ENCODE results near the gene C1orf226. TPM values are rescaled to one million over a fixed set of nuclear protein-coding genes. Genes with fewer than 3 reads are reported as not detected.
"Not testable (repeated sequence)": the region's sequence is repeated elsewhere in the genome, so short reads cannot be mapped to it uniquely, and the experiment has no call there.

The C1orf226 gene
- total RNA-seq, 4 donors from 2014 or later: 0.13 to 4.0 (median 2.3) TPM

DNA sequence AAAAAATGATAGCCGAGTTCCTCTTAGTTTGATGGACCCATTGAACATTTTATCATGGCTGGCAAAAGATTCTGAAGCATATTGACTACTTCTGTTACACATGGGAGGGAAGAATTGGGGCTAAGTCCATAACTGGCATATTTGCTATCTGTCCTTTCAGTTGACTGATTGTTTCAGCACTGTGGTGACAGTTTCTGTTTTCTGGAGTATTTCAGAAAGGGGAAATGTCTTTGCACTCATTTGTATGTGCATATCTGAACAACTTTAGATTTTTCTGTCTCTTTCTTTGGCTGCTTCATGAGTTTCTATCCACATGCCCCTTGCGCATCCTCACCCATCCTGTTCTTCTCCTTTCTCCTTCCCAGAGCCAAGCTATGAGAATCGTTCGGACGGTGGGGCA is 38.1 kb upstream of the C1orf226 start:
- 94 to 97% methylated on average over 5 of the region's 5 CpGs for WGBS, 2 donors
- no peaks in the 10 kb centered on the region for H3K4me1 ChIP-seq
- H3K9me3 ChIP-seq: no peaks in the 10 kb centered on the region
- TF ChIP-seq POLR2A (IDR thresholded peaks at IDR 0.05): no peak
- TF ChIP-seq, protein P1, sequence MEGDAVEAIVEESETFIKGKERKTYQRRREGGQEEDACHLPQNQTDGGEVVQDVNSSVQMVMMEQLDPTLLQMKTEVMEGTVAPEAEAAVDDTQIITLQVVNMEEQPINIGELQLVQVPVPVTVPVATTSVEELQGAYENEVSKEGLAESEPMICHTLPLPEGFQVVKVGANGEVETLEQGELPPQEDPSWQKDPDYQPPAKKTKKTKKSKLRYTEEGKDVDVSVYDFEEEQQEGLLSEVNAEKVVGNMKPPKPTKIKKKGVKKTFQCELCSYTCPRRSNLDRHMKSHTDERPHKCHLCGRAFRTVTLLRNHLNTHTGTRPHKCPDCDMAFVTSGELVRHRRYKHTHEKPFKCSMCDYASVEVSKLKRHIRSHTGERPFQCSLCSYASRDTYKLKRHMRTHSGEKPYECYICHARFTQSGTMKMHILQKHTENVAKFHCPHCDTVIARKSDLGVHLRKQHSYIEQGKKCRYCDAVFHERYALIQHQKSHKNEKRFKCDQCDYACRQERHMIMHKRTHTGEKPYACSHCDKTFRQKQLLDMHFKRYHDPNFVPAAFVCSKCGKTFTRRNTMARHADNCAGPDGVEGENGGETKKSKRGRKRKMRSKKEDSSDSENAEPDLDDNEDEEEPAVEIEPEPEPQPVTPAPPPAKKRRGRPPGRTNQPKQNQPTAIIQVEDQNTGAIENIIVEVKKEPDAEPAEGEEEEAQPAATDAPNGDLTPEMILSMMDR (IDR thresholded peaks at IDR 0.05): no peak
- DNase-seq: no peak
- H3K4me3 ChIP-seq (replicated peaks in 1 of 3): no peak overlapping the region
- H3K27ac ChIP-seq: no peak overlapping the region
- no peaks in the 10 kb centered on the region for H3K36me3 ChIP-seq
- intact Hi-C loops (cut with DNase I): no loop called here
- no peaks in the 10 kb centered on the region for H3K27me3 ChIP-seq

DNA sequence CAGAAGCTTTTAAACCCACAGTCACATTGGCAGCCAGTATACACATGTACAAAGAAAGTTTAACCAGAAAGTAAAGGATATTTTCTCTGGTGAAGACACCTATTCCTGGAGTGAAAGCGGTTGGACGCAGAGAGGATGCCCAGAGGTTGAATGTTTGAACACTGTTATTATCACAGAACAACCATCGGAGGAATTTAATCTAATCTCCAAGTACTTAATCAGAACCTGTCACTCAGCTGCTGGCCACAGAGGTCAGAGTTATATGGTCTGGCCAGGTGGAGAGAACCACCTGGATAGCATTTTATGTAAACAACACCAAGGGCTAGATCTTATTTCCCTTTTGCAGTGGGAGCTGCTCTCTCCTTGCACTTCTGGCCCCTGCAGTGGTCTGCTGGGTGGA is 34.2 kb upstream of the C1orf226 start:
- Histone ChIP-seq H3K27me3 (no peaks in the 10 kb centered on the region), H3K27ac (no peak overlapping the region), H3K9me3 (no peaks in the 10 kb centered on the region), H3K4me3 (replicated peaks in 1 of 3) (no peak overlapping the region), H3K4me1 (no peaks in the 10 kb centered on the region), H3K36me3 (no peaks in the 10 kb centered on the region)
- intact Hi-C loops (cut with DNase I): no loop called here
- 65% methylated on average over 3 of the region's 3 CpGs for WGBS, 2 donors
- TF ChIP-seq, protein P1 (IDR thresholded peaks at IDR 0.05): no peak
- TF ChIP-seq POLR2A (IDR thresholded peaks at IDR 0.05): no peak
- no peak for DNase-seq

DNA sequence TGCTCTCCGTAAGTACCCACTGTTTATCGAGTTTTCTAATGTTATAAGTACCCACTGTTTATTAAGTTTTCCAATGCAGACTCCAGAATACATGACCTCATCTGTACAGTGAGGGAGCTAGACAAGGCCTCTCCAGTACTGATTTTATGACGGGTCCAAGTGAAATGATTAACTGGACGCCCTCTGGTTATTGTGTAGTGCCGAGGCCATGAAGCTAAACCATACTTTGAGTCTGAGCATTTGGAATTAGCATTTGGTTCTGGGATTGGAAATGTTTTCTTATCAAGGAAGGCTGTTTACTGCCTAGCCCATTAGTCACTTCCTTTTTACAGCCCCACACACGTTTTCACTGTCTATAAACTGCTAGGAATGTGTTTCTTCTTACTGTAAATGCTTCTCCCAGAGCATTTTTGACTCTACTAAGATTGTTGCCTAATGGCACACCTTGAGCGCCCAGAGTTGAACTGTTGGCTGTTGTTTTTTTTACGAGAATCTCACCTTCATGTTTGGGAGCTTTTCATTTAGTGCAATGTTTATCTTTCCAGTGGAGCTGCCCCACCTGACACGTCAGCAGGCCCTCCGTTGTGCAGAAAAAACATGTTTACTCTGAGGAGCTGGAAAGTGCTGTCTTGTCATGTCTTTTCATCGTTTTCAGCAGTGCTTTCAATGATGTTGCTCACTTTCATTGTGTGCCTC is 31.7 kb upstream of the C1orf226 start:
- DNase-seq: no peak
- Histone ChIP-seq H3K4me1 (no peaks in the 10 kb centered on the region), H3K4me3 (replicated peaks in 1 of 3) (no peak overlapping the region), H3K36me3 (no peaks in the 10 kb centered on the region), H3K9me3 (no peaks in the 10 kb centered on the region), H3K27ac (no peak overlapping the region), H3K27me3 (no peaks in the 10 kb centered on the region)
- TF ChIP-seq, protein P1 (IDR thresholded peaks at IDR 0.05): no peak
- TF ChIP-seq POLR2A (IDR thresholded peaks at IDR 0.05): no peak
- WGBS, 2 donors: 65 to 70% methylated on average over 11 of the region's 11 CpGs
- intact Hi-C loops (cut with DNase I): no loop called here

DNA sequence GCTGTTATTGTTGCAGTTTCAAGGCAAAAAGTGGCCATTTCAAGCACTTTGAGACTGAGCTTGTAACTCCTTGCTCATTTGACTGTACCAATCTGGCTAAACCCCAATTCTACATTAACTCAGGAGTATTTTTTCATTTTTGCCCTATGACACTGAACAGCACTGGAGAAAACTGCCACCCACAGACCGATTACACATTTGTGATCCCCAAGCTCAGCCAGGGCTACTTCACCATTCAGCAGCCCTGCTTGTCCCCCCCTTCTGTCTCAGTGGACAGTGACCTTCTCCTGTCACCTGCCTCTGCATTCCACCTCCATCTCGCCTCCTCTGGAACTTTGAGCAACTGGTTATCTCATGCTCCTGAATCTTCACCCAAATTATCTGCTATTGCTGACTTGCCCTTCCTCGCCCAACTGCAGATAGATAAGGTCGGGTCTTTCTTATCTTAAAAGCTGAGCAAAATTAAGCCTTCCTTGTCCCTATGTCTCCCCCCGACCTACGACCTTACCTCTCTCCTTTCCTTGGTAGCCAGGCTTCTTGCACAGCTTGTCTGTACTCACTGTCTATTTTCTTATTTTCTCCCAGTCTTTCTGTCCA is 30.2 kb upstream of the C1orf226 start:
- TF ChIP-seq, protein P1 (IDR thresholded peaks at IDR 0.05): no peak
- no peak for TF ChIP-seq POLR2A (IDR thresholded peaks at IDR 0.05)
- Histone ChIP-seq H3K9me3 (no peaks in the 10 kb centered on the region), H3K4me3 (replicated peaks in 1 of 3) (no peak overlapping the region), H3K36me3 (no peaks in the 10 kb centered on the region), H3K27me3 (no peaks in the 10 kb centered on the region), H3K4me1 (no peaks in the 10 kb centered on the region), H3K27ac (no peak overlapping the region)
- WGBS, 2 donors: 92% methylated on average over 6 of the region's 6 CpGs
- intact Hi-C loops (cut with DNase I): no loop called here
- no peak for DNase-seq

DNA sequence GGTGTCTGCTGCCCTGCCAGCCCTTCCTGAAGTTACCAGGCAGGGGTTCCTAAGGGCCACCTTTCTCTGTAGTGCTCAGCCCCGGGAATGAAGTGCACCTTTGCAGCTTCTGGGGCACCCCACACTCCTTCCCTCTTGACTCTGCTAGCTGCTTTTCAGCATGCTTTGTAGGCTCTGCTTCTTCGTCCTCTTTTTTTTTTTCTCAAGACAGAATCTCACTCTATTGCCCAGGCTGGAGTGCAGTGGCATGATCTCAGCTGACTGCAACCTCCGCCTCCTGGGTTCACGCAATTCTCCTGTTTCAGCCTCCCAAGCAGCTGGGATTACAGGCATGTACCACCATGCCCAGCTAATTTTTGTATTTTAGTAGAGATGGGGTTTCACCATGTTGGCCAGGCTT is 29.7 kb upstream of the C1orf226 start:
- H3K27ac ChIP-seq; H3K36me3 ChIP-seq; H3K4me1 ChIP-seq; H3K4me3 ChIP-seq (replicated peaks in 1 of 3); DNase-seq; H3K9me3 ChIP-seq; intact Hi-C loops (cut with DNase I); H3K27me3 ChIP-seq: not testable (repeated sequence)
- WGBS, 2 donors: 90 to 95% methylated on average over 3 of the region's 4 CpGs

Data from thyroid gland (tissue), 4 donors.